HG03135 (cell line): ENCODE measurements around the gene FGFR3.

ENCODE experiments used
- ATAC-seq: cut with Tn5 transposase; IDR thresholded peaks from one replicate; pipeline ENCODE4 v1.9.1; 2021; ENCODE audit warnings: mild to moderate bottlenecking, moderate library complexity; ENCODE audit not compliant: unreplicated experiment

The FGFR3 gene

GRCh38 chr4:1786544-1787362 is 6.3 kb upstream of the FGFR3 start:
- no peak for ATAC-seq

GRCh38 chr4:1787411-1788077 is 5.5 kb upstream of the FGFR3 start:
- no peak for ATAC-seq

GRCh38 chr4:1788254-1788973 is 4.7 kb upstream of the FGFR3 start:
- ATAC-seq = no peak

GRCh38 chr4:1789552-1789951 is 3.5 kb upstream of the FGFR3 start:
- ATAC-seq = no peak

- ATAC-seq = no peak
Observed at GRCh38 chr4:1790005-1790404, 3.1 kb upstream of the FGFR3 start.

GRCh38 chr4:1792158-1792831 is 798 bp upstream of the FGFR3 start:
- ATAC-seq = no peak

- no peak for ATAC-seq
Observed at GRCh38 chr4:1793496-1793840, 375 bp downstream of the FGFR3 start.

GRCh38 chr4:1793940-1794808 is 1.1 kb downstream of the FGFR3 start:
- ATAC-seq = no peak

- no peak for ATAC-seq
Observed at GRCh38 chr4:1794809-1795298, 1.8 kb downstream of the FGFR3 start.

- ATAC-seq = no peak
Observed at GRCh38 chr4:1795299-1796195, 2.5 kb downstream of the FGFR3 start.

- ATAC-seq = no peak
Observed at GRCh38 chr4:1796486-1797204, 3.6 kb downstream of the FGFR3 start.

- no peak for ATAC-seq
Observed at GRCh38 chr4:1797298-1797860, 4.3 kb downstream of the FGFR3 start.

- no peak for ATAC-seq
Observed at GRCh38 chr4:1797861-1798579, 4.9 kb downstream of the FGFR3 start.

- ATAC-seq = no peak
Observed at GRCh38 chr4:1798580-1799386, 5.7 kb downstream of the FGFR3 start.

- no peak for ATAC-seq
Observed at GRCh38 chr4:1799387-1800375, 6.6 kb downstream of the FGFR3 start.

GRCh38 chr4:1800805-1801204 is 7.7 kb downstream of the FGFR3 start:
- no peak for ATAC-seq
